CD4-positive, alpha-beta T cell treated with Interleukin-1 beta for 1 hour (primary cell): ENCODE results near the gene INSL6.
A peak's percentile ranks its signal among the peaks of the same experiment; 100 is the strongest.
"Not testable (repeated sequence)": the region's sequence is repeated elsewhere in the genome, so short reads cannot be mapped to it uniquely, and the experiment has no call there.

Source experiments
- DNase-seq, 2 donors: peaks; one replicate each; pipeline ENCODE4 v3.0.0-alpha.2; 2020 to 2022

INSL6 gene, protein sequence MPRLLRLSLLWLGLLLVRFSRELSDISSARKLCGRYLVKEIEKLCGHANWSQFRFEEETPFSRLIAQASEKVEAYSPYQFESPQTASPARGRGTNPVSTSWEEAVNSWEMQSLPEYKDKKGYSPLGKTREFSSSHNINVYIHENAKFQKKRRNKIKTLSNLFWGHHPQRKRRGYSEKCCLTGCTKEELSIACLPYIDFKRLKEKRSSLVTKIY

DNA sequence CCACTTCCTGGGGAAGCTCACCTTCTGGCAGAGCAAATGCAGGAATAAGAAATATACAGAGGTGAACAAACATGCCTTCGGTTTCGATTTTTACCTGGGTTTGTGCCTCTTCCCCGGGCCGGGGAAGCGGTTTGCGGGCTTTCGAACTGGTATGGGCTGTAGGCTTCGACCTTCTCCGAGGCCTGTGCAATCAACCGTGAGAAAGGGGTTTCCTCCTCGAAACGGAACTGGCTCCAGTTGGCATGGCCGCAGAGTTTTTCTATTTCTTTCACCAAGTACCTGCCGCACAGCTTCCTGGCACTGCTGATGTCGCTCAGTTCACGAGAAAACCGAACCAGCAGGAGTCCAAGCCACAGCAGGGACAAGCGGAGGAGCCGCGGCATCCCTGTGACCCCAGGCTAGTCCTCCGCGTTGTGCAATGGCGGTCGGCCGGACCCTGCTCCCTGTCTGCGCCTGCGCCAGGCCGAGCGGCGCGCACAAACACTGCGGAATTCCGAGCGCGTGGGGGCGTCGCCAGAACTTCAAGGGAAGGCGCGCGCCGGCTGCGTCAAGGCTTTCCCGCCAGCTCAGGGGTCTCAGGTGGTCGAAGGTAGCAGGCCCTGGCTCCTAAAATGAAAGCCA, at the start of gene INSL6:
INSL6 (minus strand) TSS at position 420 of the 621 bp plus-strand sequence; CDS start at position 383, 37 bp downstream.
- no peak for DNase-seq

DNA sequence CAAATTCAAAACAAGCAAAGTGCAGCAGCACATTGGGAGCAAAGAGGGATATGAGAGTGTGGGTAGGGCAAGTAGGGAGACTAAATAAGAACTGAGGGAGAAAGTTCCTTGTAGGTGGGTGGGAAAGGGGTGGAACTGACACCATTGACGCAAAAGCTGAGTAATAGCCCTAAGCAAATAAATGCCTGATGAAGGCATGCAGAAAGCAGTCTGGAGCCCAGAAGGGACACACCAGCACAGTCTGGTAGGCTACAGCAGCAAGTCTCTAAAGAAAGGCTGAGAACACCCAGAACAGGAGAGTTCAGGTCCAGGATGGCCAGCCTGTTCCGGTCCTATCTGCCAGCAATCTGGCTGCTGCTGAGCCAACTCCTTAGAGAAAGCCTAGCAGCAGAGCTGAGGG, 45.8 kb upstream of the INSL6 start, which contains the start of gene INSL4:
INSL4 (plus strand) TSS at position 208 of the 400 bp plus-strand sequence; CDS start at position 313, 105 bp downstream.
- no peak for DNase-seq

DNA sequence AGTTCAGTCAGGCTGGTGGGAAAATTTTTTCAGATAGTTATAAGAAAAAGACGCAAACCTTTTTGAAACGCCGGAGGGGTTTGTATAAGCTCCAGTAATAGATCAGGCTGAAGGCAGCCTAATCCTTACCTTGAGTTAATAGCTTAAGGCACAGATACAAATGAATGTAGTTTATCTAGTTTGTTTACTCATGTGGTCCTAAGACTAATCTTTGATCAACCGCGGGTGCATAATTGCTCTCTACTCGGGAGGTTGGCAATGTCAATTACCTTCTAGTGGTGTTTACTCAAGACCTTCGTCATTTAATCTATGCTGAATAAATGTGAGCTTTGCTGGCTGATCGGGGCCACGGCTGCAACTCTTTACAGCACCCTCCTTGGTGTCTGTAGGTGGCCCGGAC, 45.1 kb upstream of the INSL6 start:
- no peak for DNase-seq

DNA sequence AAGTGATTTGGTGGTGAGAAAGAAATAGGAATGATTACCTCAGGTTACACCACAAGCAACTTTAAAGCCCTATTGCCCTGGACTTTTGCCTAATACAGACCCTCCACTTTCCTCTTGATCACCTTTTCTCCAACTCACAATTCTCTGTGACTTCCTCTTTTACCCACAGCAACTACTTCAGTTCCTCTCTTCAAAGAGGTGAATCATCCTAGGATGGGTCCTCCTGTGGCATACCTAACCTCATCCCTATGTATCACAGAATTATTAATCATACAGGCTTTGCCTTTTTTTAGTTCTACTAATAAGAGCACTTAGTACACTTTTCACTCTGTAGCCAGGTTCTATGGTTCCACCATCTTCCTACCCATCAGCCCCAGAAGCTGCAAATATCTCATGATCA, 19.6 kb upstream of the INSL6 start:
- no peak for DNase-seq

DNA sequence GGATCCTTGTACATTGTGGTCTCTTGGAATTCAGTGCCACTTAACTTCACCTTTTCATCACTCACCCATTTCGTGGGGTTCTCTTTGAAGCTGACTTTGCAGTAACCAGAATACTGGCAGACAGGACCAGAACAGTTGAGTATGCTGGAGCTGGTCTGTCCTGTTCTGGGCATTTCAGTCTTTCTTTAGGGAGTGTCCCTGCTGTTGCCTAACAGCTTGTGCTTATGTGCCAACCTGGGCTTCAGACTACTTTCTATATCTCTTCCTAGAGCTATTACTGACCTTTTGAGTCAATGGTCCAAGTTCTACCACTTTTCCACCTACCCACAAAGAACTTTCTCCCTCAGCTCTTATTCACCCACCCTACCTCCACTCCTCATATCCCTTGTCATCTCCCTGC, 10.0 kb upstream of the INSL6 start:
- DNase-seq, result no peak

DNA sequence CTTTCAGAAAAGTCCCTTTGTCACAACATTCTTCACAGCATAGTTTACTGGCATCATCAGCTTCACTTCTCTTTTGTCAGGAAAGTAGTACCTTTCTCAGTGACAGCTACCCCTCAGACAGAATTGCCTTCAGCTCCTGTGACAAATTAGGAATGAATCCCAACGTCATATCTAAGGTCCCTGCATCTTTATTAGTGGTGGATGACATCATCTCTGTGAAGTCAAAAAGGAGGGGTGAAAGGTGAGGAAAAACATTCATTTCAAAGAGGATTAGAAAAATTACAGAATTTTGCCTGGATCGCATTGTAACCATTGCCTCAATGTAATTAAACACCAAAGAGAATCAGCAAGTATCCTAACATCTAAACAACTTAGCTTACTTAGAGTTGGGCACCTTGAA, 7.9 kb upstream of the INSL6 start:
- DNase-seq, result no peak

DNA sequence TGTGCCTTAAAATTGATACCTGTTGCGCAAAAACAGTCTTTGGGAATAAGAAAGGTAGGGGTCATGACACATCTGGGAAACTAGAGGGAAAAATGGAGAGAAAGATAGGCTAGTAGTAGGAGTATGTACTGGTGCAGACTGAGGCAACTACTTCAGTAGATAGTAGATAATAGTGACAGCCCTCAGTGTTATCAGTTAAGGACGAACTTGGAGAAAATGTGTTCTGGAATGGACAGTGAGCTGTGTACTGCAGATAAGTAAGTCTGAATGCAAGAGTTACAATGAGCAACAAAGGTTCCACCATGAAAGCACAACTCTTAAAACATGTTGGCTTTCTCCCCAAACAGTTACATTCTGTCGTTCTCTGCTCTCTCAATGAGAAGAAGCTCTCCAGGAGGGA, 6.5 kb upstream of the INSL6 start:
- no peak for DNase-seq

DNA sequence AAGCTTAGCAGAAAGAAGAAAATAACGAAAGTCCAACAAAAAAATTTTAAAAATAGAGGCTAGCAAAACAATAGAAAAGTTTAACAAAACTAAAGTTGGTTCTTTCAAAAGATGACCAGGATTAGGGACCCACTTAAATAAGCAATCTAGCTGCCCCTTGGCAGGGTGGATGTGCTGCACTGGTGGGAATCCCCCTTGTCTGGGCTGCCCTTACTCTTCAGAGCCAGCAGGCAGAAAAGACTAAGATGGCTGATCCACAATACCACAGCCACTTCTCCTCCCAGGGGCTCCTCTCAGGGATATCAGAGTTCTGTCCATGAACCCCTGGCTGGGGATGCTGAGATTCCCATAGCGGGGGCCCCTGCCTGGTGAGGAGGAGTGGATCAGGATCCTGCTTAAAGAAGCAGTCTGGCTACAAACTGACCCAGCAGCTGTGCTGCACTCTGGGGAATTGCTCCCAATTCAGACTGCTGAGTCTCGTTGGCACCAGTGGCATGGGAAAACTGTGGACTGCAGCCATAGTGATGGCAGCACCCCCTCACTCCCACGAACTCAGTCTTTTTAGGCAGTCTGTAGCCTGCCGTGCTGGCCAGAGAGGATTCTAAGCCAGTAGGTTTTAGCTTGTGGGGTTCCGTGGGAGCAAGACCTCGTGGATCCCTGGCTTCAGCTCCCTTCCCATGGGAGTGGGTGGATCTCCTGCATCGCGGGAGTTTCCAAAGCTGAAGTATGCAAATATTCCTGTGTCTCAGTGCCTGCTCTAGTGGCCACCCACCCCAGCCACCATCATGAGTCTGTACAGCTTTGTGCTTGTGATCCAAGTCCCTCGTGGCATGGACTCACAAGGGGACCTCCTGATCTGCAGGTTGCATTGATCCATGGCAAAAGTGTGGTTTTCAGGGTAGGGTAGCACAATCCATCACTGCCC, 2.9 kb upstream of the INSL6 start:
- no peak for DNase-seq

DNA sequence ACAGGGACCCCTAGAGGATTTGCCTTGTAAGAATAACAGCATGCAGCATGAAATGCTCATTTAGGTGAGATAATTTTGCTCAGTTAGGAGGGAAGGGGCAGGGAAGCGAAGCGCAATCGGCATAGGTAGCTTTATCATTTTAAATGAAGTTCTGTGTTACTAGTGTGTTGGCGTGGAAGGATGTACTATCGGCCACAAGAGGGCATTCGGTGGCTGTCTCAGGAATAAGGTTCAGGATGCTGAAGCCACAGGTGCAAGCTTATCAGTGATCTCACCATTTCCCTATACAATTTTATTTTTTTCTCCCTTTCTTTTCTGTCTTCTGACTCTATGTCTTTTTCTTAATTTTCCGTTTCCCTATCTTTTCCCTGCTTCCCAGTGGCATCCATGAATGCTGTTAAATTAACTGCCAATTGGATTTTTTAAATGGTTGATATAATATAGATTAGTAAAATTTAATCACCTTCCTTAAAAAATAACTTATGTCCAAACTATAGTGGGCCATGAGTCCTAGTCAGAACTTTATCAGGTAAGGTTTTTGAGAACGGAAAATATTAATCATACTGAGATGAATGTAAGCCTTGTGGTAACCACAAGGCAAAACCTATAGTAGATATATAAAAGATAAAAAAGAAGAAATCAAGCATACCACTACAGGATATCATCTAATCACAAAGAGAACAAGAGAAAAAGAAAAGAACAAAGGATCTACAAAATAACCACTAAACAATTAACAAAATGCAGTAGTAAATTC, 1.2 kb upstream of the INSL6 start:
- DNase-seq, result peak; percentile 71 to 75

DNA sequence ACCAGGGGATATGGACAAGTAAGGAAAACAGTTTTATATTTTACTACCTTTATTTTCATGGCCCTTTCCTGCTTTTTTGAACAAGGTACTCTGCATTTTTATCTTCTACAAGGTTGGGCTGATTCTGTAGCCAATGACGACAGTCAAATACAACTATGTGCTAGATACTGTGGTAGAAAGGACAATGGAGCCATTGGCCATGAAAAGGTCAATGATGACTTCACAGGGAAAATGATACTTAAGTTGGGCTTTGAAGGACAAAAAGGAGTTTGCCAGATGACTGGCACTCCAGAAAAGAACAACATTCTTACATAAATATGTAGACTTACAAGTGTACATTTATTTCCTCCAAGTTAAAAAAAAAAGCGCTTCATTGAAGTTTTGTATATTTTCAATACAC, 663 bp downstream of the INSL6 start:
- DNase-seq, result no peak

DNA sequence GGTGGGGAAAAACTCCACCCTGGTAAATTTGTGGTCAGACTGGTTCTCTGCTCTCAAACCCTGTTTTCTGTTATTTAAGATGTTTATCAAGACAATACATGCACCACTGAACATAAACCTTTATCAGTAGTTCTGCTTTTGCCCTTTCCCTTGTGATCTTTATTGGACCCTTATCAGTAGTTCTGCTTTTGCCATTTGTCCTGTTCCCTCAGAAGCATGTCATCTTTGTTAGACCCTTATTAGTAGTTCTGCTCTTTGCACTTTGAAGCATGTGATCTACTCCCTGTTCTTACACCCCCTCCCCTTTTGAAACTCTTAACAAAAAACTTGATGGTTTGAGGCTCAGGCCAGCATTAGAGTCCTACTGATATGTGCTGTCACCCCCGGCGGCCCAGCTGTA, 4.8 kb downstream of the INSL6 start:
- DNase-seq, result not testable (repeated sequence)

DNA sequence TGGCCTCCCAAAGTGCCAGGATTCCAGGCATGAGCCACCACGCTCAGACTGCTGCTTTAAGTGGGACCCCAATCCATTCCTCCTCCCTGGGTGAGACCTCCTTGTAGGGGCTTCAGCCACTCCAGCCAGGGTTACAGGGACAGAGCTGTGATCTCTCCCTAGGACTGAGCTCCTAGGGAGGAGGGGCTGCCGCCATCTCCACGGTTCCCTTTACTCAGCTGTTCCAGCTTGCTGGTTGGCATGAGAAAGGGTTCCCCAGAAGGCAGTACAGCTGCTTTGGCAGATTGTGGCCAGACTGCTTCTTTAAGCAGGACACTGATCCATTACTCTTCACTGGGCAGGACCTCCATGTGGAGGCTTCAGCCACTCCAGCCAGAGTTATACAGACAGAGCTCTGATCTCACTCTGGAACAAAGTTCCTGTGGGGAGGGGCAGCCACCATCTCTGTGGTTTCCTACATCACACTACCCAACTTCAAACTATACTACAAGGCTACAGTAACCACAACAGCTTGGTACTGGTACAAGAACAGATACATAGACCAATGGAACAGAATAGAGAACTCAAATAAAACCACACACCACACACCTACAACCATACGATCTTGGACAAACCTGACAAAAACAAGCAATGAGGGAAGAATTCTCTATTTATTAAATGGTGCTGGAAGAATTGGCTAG, 7.2 kb downstream of the INSL6 start:
- DNase-seq, result peak; percentile 7 to 21

DNA sequence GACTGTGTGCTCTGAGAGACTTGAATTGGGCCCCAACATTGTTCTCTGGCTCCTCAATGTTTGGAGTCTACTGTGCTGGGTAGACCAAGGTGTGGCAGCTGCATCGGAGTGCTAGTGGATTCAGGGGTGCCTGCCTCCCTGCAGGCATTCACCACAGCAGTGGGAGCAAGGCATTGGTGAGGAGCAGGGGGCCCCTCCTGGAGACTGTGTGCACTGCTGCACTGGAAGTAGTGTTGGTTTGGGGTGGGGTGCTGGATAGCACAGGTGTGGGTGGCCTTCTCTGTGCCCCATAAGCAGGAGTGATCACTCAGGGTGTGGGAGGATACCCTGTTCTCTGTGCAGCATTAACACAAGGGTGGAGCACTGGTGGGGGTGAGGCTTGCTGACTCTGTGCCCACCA, 39.2 kb downstream of the INSL6 start:
- no peak for DNase-seq

DNA sequence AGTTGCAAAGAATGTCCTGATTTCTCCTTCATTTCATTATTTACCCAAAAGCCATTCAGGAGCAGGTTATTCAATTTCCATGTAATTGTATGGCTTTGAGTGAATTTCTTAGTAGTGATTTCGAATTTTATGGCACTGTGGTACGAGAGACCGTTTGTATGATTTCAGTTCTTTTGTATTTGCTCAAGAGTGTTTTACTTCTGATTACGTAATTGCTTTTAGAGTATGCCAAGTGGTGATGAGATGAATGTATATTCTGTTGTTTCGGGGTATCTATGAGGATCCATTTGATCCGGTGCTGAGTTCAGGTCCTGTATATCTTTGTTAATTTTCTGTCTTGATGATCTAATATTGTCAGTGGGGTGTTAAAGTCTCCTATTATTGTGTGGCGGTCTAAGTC, 41.2 kb downstream of the INSL6 start:
- no peak for DNase-seq

DNA sequence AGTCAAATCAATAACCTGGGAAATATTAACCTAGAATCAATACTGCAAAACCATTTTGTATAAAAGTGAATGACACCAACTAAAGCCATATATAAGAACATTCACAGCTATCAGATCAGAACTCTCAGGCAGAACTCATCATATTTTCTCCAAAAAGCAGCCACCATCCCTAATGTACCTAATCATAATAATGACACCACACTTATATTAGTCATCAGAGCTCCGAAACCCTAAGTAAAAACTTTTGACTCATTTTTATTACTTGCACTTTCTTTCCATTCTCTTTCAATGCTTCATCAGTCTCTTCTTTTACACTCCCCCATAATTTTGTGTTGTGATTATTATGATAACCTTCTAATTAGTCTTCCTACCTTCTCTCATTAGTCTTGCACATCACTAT, 45.3 kb downstream of the INSL6 start:
- no peak for DNase-seq

DNA sequence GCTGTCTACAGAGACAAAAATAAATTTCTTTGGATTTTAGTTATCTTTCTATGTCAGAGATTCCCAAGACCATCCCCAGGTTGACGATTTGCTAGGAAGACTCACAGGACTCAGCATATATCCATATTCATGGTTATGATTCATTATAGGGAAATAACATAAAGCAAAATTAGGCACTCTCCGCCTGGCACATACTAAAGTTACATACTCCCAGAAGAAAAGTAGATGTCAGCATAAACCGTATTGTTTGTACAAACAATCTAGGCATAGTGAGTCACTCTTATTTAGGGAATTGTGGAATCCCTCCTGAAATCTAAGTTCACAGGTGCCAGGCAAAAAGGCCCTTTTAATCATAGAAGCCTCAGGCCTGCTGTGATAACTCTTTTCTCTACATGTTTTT, 62.9 kb downstream of the INSL6 start:
- no peak for DNase-seq

DNA sequence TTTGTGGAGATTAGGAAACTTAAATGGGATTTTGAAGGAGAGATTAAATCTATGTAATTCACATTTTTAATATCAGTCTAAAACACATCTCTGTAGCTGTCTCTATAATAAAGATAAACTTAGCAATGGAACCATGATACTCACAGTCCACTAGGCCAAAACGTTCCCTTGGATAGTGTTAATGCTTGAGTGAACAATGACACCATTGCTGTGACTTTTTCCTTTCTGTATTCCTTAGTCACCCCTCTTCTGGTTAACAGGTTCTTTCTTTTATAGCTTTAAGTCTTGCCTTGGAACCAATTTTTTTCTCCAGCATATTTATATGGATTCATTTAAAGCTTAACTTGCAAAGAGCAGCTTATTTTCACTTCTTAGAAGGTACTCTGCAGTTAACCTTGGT, 63.3 kb downstream of the INSL6 start:
- DNase-seq, result no peak

DNA sequence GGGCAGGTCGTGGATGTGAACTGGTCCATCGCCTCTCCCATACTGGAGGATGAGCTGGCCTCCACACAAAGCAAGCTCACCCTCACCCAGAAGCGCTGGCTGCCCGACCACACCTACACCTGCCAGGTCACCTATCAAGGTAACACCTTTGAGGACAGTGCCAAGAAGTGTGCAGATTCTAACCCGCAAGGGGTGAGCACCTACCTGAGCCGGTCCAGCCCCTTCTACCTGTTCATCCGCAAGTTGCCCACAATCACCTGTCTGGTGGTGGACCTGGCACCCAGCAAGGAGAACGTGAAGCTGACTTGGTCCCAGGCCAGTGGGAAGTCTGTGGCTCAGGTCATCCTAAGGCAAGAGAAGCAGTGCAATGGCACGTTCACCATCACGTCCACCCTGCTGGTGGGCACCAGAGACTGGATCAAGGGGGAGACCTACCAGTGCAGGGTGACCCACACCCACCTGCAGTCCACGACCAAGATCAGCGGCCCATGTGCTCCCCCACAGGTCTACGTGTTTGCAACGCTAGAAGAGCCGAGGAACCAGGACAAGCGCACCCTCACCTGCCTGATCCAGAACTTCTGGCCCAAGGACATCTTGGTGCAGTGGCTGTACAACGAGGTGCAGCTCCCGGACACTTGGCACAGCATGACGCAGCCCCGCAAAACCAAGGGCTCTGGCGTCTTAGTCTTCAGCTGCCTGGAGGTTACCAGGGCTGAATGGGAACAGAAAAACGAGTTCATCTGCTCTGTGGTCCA, 71.3 kb downstream of the INSL6 start:
- DNase-seq, result no peak
